H1 (cell line): Measurements from ENCODE around the gene WNK3. TPM values are rescaled to one million over a fixed set of nuclear protein-coding genes. Genes with fewer than 3 reads are reported as not detected.

Experiments
- CEBPB ChIP-seq: IDR thresholded peaks from 2 replicates; pipeline ENCODE4 v1.6.1; 2012; ENCODE audit warnings: low read depth, low read length
- RAD21 ChIP-seq, 2 experiments: IDR thresholded peaks in 1 of 2; conservative IDR thresholded peaks in 1 of 2; 2 replicates each; pipeline ENCODE4 v1.6.1; 2011; ENCODE audit warnings: low read depth in 2 of 2, low read length in 2 of 2, improper control_type of control experiment in 1 of 2, inconsistent platforms in 1 of 2, mild to moderate bottlenecking in 1 of 2, moderate library complexity in 1 of 2
- polyA plus RNA-seq, 7 experiments: library from polyadenylated mRNA; depleted of rRNA in 3 of 7; stranded (reverse) in 5 of 7; unstranded in 2 of 7; fragments of >200 nt in 5 of 7; fragments of 200-250 nt in 2 of 7; gene quantifications; 1 replicate in 5 of 7; 2 replicates in 1 of 7; 4 replicates in 1 of 7; pipeline versions ENCODE4 v1.2.1 to v1.2.3, GENCODE V29; 2011 to 2013; ENCODE audit warnings: missing spikeins in 2 of 7, mixed read lengths in 2 of 7
- total RNA-seq: library from RNA; stranded (reverse); fragmentation: NEBNext Ultra II Directional; extraction: Animal tissue kit (Norgen Biotek cat#: 25700); gene quantifications from 2 replicates; pipeline ENCODE4 v1.2.1, GENCODE V29; 2021

WNK3 gene
- total and polyA plus RNA-seq, 2 of the 8 experiments (the other 6 are each of a cell fraction or from before 2014, with no cell fraction given), result 5.5 to 37.5 TPM

DNA sequence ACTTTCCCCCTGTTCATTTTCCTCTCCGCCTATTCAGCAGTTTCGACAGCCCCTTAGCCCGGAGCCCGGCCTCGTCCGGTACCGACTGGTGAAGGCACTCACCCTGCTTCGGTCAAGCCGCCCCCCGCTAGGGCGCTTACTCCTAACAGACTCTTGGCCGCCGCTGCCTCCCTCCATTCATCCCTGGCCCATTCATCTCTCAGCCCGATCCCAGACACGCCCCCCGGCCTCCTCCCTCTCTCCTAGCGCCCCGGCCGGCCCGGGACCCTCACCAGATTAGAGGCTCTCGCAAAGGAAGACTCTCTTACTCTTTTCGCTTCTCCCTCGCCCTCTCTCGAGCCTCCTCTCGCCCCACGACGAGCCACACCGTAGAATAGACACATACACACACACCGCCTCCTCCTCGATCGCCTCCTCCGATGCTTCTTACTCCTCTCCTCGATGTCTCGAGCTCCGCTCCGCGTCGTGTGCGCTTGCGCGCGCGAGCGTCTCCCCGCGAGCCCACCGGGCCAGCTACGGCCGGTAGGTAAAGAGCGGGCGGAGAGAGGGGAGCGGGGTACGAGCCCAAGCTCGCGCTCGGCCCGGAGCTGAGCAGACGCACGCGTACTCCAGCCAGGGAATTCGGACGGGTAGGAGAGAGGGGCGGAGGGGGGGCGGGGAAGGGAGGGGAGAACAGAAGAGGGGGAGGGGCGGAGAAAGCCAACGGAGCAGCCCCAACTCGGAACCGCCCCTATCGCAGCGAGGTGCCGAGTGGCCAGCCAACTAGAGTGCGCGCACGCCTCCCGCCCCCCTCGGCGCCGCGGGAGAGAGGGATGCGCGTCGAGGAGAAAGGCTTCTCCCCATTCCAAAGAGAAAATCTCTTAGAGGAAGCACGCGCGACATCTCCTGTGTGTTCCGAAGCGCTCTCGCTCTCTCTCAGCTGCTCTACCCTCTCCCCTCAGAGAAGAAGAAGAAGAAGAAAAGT lies at the start of gene WNK3 (continued):
- no peak for TF ChIP-seq RAD21 (IDR thresholded peaks at IDR 0.05 in 1 of 2, conservative IDR thresholded peaks at IDR 0.05 in 1 of 2; ENCODE audit: low read depth in 2 of 2, low read length in 2 of 2)
- no peak for TF ChIP-seq CEBPB
